Ascending aorta (tissue), 2 donors: ENCODE data around the gene CLPSL2. TPM values are rescaled to one million over a fixed set of nuclear protein-coding genes. Genes with fewer than 3 reads are reported as not detected.

Experiments
- DNase-seq, 2 donors: peaks; one replicate each; pipeline ENCODE4 v3.0.0-alpha.2; 2019; ENCODE audit warnings: low spot score in 2 of 2
- H3K27ac ChIP-seq, 2 donors: fragments of 200-600 bp; sonication (generic); one replicate each; pipeline ENCODE4 v1.5.1; 2016 to 2017; ENCODE audit warnings: mild to moderate bottlenecking in 1 of 2
- H3K27me3 ChIP-seq: fragments of 200-600 bp; sonication (generic); one replicate; pipeline ENCODE4 v1.5.1; 2017
- H3K36me3 ChIP-seq, 2 donors: fragments of 200-600 bp; sonication (generic); one replicate each; pipeline ENCODE4 v1.5.1; 2016
- H3K4me1 ChIP-seq, 2 donors: fragments of 200-600 bp; sonication (generic); one replicate each; pipeline ENCODE4 v1.5.1; 2016 to 2017; ENCODE audit warnings: mild to moderate bottlenecking in 1 of 2
- H3K4me3 ChIP-seq, 2 donors: fragments of 200-600 bp; sonication (generic); one replicate each; pipeline ENCODE4 v1.5.1; 2016 to 2017; ENCODE audit warnings: mild to moderate bottlenecking in 1 of 2
- H3K9me3 ChIP-seq, 2 donors: fragments of 200-600 bp; sonication (generic); one replicate each; pipeline ENCODE4 v1.5.1; 2016
- intact Hi-C: fragments of 100-400 bp; cut with DNase I; formaldehyde crosslinking; loops from one replicate; pipeline ENCODE4 v1.15.1; 2023
- total RNA-seq: library from RNA; depleted of rRNA; stranded (reverse); fragments of >200 nt; gene quantifications from one replicate; pipeline ENCODE4 v1.1.0, GENCODE V29; 2016
- TF ChIP-seq, protein P1 (sequence below), 3 experiments: fragments of 200-600 bp in 2 of 3; fragments of 450-650 bp in 1 of 3; sonication (generic) in 2 of 3; IDR thresholded peaks; one replicate each; pipeline ENCODE4 v1.5.1; 2016 to 2019; ENCODE audit warnings: antibody characterized with exemption in 3 of 3, mild to moderate bottlenecking in 1 of 3, moderate library complexity in 1 of 3

CLPSL2 gene
- total RNA-seq, 1 donor from 2014 or later: not detected

DNA sequence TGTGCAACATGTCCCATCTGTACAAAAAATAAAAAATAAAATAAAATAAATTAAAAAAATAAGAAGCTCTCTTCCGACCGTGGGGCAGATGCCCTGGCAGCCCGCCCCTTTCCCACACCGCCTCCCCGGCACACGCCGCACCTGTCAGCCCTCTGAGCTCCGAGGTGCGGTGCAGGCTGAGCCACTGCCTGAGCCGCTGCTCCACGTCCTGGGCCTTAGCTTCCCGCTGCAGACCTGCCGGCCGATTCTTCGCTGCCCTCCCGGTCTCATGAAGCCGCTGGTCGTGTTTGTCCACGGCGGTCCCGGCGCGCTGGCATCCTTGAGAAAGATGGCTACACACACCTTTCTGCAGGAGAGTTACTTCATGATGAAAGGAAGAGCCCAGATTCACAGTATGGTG, 10.7 kb upstream of the CLPSL2 start:
- intact Hi-C loops: no loop called here
- Histone ChIP-seq H3K9me3 (no peaks in the 10 kb centered on the region), H3K36me3 (no peaks in the 10 kb centered on the region), H3K27me3 (no peaks in the 10 kb centered on the region), H3K4me1 (no peaks in the 10 kb centered on the region), H3K4me3 (no peak overlapping the region), H3K27ac (no peak overlapping the region)
- DNase-seq: no peak
- TF ChIP-seq, protein P1, sequence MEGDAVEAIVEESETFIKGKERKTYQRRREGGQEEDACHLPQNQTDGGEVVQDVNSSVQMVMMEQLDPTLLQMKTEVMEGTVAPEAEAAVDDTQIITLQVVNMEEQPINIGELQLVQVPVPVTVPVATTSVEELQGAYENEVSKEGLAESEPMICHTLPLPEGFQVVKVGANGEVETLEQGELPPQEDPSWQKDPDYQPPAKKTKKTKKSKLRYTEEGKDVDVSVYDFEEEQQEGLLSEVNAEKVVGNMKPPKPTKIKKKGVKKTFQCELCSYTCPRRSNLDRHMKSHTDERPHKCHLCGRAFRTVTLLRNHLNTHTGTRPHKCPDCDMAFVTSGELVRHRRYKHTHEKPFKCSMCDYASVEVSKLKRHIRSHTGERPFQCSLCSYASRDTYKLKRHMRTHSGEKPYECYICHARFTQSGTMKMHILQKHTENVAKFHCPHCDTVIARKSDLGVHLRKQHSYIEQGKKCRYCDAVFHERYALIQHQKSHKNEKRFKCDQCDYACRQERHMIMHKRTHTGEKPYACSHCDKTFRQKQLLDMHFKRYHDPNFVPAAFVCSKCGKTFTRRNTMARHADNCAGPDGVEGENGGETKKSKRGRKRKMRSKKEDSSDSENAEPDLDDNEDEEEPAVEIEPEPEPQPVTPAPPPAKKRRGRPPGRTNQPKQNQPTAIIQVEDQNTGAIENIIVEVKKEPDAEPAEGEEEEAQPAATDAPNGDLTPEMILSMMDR (IDR thresholded peaks at IDR 0.05): no peak

DNA sequence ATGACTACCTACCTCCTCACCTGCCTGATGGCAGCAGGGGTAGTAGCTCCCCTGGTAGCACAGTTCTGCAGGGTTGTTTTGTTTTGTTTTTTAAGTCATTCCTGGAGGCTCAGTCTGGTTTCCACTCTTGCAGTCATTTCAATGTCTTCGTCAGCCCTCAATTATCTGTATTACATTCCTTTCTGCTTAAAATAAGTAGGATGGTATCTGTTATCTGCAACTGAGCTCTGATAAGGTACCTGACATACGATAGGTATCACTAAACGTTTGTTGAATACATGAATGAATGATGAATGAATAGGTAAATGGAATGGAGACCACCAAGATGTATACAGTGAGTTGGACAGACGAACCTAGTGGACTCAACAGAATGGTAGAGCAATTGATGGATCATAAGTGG, 7.2 kb upstream of the CLPSL2 start:
- intact Hi-C loops: no loop called here
- Histone ChIP-seq H3K27ac (no peak overlapping the region), H3K27me3 (no peaks in the 10 kb centered on the region), H3K36me3 (no peaks in the 10 kb centered on the region), H3K4me3 (no peak overlapping the region), H3K4me1 (no peaks in the 10 kb centered on the region), H3K9me3 (no peaks in the 10 kb centered on the region)
- TF ChIP-seq, protein P1 (IDR thresholded peaks at IDR 0.05): no peak
- DNase-seq: no peak

DNA sequence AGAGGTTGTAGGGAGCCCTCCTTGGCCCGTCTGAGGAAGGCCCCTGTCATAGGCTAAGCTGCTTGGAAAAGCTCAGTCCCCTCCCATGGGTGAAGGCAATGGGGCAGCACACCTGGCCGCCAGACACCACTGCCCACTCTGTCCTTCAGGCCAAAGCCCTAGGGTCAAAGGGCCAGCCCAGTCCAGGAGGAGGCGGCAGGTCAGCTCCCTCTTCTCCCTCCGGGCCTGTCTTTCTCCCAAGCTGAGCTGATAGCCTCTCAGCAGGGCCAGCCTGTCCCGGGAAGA, 5.1 kb upstream of the CLPSL2 start:
- no peaks in the 10 kb centered on the region for H3K36me3 ChIP-seq
- intact Hi-C loops: no loop called here
- no peak overlapping the region for H3K4me3 ChIP-seq
- no peaks in the 10 kb centered on the region for H3K27me3 ChIP-seq
- H3K27ac ChIP-seq: no peak overlapping the region
- no peak for DNase-seq
- TF ChIP-seq, protein P1 (IDR thresholded peaks at IDR 0.05): no peak
- H3K9me3 ChIP-seq: no peaks in the 10 kb centered on the region
- peaks cover 0 to 1% of the 10 kb centered on the region in 2 donors for H3K4me1 ChIP-seq

DNA sequence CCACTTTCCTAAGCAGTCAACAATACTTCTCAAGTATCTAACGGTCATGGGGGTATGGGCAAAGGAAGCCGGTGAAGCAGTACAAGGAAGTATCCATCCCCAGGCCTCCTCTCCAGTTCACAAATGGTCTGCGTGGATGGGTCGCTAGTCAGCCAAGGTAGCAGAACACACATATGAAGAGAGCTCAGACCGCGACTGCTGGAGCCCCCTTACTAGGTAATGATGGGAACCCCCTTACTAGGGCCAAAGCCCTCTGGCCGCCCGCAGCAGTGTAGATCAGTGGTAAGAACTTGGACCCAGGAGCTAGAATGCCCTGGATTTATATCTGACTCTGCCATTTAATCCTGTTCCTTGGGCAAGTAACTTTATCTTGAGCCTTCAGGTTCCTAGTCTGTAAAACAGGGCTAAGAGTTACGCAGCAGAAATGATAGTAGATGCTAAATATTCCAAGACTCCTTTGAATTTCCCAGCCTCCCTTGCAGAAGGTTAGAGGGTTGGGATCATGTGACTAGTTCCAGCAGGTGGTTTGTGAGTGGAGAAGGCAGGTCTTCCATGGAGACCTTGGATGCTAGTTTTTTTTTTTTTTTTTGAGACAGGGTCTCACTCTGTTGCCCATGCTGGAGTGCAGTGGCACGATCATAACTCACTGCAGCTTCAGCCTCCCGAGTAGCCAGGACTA, 2.1 kb upstream of the CLPSL2 start:
- TF ChIP-seq, protein P1 (IDR thresholded peaks at IDR 0.05): no peak
- DNase-seq: no peak
- no peaks in the 10 kb centered on the region for H3K27me3 ChIP-seq
- peaks cover 0 to 4% of the 10 kb centered on the region in 2 donors for H3K4me1 ChIP-seq
- no peak overlapping the region for H3K4me3 ChIP-seq
- H3K36me3 ChIP-seq: no peaks in the 10 kb centered on the region
- H3K27ac ChIP-seq: no peak overlapping the region
- H3K9me3 ChIP-seq: no peaks in the 10 kb centered on the region
- intact Hi-C loops: no loop called here

DNA sequence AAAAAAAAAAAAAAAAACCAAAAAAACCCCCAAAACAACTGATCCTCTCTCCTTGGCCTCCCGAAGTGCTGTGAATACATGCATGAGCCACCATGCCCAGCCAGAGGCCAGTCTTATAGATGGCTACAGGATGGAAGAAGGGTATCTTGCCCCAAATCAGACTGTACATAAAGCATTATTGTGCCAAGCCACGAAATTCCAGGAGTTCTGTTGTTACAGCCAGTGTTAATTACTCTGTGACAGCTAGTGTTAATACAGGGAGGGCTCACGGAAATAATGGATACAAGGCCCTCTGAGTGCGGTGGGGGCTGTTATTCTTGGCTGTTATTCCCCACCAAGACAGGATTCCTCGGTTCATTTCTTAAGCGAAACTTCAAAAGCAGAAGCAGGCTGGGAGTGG, 1.4 kb upstream of the CLPSL2 start:
- Histone ChIP-seq H3K4me3 (no peak overlapping the region), H3K9me3 (no peaks in the 10 kb centered on the region), H3K36me3 (no peaks in the 10 kb centered on the region), H3K27ac (no peak overlapping the region), H3K4me1 (peaks cover 0 to 4% of the 10 kb centered on the region in 2 donors), H3K27me3 (no peaks in the 10 kb centered on the region)
- TF ChIP-seq, protein P1 (IDR thresholded peaks at IDR 0.05): no peak
- intact Hi-C loops: no loop called here
- DNase-seq: no peak
